GM11168 (cell line): ENCODE measurements around the gene CDC23.
"Not testable (repeated sequence)": the region's sequence is repeated elsewhere in the genome, so short reads cannot be mapped to it uniquely, and the experiment has no call there.

Source experiments
- in situ Hi-C: fragments of 300-500 bp; cut with MboI; formaldehyde crosslinking; loops from one replicate; pipeline ENCODE4 v1.12.0; 2022; ENCODE audit warnings: low sequenced_read_pairs; ENCODE audit not compliant: unreplicated experiment

The CDC23 gene

DNA sequence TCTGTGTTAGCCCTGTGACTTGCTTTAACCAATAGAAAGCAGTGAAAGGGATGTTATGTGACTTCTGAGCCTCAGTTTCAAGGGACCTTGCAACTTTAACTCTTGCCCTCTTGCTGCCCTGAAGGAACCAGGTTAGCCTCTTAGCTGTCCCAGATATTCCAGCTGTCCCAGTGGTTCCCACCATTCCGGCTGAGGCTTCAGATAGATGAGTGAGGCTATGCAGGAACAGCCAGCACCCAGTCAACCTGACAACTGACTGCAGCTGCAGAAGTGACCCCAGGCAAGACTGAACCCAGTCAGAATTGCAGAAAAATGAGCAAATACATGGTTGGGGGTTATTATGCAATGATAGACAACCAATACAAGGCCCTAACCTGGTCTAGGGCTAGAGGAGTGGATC, 10.4 kb upstream of the CDC23 start:
- in situ Hi-C loops: no loop called here

DNA sequence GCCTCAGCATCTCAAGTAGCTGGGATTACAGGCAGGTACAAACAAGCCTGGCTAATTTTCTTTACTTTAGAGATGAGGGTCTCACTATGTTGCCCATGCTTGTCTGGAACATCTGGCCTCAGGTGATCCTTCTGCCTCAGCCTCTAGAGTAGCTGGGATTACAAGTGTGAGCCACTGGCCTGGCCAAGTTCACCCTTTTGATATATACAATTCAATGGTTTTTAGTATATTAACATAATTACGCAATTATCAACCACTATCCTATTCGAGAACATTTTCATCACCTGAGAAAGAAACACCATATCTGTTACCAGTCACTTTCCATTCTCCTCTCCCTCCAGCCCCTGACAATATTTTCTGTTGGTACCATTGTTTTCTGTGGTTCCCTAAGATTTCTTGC, 3.7 kb upstream of the CDC23 start:
- in situ Hi-C loops: no loop called here

DNA sequence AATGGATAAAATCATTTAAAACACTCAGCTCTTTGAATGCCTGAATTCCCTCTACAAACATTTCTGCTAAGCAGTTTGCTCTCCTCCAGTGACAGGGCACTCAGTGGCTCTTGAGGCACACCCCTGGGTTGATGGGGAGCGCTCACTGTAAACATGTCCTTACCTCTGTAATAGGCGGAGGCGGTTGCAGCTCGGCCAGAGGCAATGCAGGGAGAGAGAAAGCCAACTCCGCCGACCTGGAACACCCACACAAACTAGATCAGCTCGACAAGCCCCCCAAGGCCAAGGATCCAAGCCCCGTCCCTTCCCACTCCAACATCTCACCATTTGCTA, 329 bp downstream of the CDC23 start:
- in situ Hi-C loops: no loop called here

GRCh38 chr5:138210985-138211384, 2.1 kb downstream of the CDC23 start:
- in situ Hi-C loops: no loop called here

DNA sequence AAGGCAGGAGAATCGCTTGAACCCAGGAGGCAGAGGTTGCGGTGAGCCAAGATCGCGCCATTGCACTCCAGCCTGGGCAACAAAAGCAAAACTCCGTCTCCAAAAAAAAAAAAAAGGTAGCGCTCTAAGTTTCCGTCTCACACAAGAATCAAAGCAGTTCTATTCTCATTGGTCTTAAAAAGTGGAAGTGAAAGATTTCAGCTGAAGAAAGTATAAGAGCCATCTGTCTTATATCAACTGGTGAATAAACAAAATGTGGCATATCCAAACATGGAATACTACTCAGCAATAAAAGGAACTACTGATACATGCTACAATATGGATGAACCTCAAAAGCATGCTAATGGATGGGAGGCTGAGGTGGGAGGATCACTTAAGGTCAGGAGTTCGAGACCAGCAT, 19.3 kb downstream of the CDC23 start:
- in situ Hi-C loops: not testable (repeated sequence)

GRCh38 chr5:138192826-138193225, 20.3 kb downstream of the CDC23 start:
- in situ Hi-C loops: no loop called here

DNA sequence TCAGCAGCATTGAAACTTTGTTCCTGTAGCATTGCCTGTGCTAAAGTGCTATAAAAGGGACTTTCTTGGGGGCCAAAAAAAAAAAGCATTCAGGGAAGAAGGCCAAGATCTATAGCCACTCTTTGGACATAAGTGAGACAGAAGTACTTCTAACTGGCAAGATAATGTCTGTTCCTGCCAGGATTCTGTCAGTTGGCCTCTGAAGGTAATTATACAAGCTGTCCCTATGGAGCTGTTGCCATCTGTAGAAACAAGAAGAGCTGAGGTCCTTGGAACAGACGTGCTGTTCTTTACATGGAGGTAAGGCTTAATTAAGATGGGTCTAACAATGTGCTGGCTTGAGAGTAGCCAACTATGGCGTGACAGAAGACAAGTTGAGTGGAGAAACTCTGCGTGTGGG, 24.5 kb downstream of the CDC23 start:
- in situ Hi-C loops: no loop called here

DNA sequence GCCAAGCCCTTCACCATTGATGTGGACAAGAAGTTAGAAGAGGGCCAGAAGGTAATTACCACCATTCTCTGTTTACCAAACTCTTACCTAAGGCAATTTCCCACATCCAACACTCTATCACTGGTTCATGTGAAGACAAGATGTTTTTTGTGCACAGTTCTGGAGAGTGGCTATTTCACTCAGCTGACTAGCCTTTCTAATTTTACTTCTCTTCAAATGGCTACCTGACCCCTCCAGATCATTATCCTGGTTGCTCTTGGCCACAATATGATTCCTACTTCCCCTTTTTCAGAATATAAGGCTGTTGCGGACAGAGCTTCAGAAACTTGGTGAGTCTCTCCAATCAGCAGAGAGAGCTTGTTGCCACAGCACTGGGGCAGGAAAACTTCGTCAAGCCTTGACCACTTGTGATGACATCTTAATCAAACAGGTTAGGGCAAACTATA, 27.1 kb downstream of the CDC23 start:
- in situ Hi-C loops: no loop called here

GRCh38 chr5:138182808-138183207, 30.3 kb downstream of the CDC23 start:
- in situ Hi-C loops: no loop called here

GRCh38 chr5:138180841-138181240, 32.3 kb downstream of the CDC23 start:
- in situ Hi-C loops: no loop called here

- in situ Hi-C loops: no loop called here
Measured at GRCh38 chr5:138180183-138180782, 32.8 kb downstream of the CDC23 start.

DNA sequence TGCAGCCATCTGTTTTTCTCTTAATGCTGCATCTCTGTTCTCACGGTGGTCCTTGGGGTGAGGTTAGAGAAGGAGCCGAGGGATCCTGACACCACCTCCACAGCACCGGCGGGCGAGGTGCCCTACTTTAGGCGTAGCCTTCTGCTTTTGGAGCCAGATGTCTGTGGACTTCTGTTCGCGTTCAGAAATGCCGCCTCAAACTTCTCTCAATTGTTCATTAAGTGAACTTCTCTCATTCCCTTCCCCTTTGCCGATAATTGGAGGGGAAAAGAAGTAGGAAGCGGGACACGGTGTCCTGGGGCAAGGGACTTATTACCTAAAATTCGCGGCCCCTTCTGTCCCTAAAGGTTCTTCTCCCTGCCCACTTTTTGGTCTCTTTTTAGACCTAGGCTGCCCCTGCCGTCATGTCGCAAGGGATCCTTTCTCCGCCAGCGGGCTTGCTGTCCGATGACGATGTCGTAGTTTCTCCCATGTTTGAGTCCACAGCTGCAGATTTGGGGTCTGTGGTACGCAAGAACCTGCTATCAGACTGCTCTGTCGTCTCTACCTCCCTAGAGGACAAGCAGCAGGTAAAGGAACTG, 33.8 kb downstream of the CDC23 start:
- in situ Hi-C loops: no loop called here

GRCh38 chr5:138178516-138179276, 34.4 kb downstream of the CDC23 start, which contains the start of the genes BRD8 and KIF20A:
Gene BRD8, minus strand, starts transcription at chr5:138178630. Its CDS starts 16 bp downstream, at chr5:138178614.
Gene KIF20A, plus strand, starts transcription at chr5:138179112. Its CDS starts 569 bp downstream, at chr5:138179681.
- in situ Hi-C loops: no loop called here

DNA sequence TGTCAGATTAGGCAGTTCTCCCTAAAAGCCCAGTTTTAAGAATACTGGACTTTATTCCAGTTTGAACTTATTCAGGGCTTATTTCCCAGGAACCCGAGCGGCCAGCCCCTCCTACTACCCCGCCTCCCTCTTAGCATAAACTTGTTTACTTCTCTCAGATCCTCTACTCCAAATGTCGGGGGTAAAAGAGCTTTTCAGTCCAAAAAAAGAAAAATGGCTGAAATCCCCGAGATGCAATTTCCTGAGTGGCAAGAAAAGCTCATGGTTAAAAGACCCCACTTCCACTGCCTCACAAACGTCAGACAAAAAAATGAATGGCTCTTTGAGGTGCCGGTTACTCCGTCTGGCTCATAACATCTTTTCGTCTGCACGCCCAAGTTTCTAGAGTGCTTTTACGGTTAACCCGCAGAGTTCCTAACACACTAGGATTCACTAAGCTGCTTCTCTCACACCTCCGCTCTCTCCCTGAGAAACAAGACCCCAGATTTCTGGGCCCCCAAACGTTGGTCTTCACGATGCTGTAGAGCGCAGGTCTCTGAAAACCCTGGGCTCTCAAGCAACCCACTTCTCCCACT, 35.1 kb downstream of the CDC23 start:
- in situ Hi-C loops: no loop called here

- in situ Hi-C loops: no loop called here
Measured at GRCh38 chr5:138170299-138170698, 42.8 kb downstream of the CDC23 start.

- in situ Hi-C loops: no loop called here
Measured at GRCh38 chr5:138169124-138169523, 44.0 kb downstream of the CDC23 start.

DNA sequence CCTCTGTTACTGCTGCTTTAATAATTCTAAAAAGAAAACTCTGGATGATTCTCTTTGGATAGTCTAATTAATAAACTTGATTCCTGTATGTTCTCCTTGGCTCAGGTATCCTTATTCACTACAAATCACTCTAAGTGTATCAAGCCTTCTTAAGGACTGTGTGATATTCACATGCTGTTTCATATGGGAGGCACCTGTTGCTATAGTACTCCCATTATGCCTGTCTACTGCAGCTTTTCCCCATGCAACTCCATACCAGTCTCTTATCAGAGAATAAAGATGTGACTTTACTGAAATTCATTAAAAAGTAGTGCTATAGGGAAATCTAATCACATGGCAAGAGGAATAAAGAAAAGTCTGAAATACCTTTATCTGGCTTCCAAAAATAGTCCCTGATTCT, 49.4 kb downstream of the CDC23 start:
- in situ Hi-C loops: no loop called here

GRCh38 chr5:138160706-138161105, 52.4 kb downstream of the CDC23 start:
- in situ Hi-C loops: no loop called here

DNA sequence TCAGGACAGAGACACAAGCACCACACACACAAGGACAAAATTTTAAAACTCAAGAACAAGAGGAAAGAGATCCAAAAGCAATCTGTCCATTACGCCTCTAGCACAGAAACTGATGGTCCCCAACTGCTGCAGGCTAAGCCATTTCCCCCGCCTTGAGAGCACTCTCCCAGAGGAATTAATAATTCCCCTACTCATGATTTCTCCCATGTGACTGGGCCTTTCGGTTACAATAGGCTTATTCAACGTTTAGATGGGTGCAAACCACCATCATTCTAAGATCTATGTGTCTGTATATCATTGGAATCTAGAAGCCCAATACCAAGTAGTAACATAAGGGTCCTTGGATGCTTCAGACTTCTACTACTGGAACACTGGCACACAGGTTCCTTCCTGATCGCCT, 53.5 kb downstream of the CDC23 start:
- in situ Hi-C loops: no loop called here

- in situ Hi-C loops: no loop called here
Measured at GRCh38 chr5:138157626-138158025, 55.5 kb downstream of the CDC23 start.

DNA sequence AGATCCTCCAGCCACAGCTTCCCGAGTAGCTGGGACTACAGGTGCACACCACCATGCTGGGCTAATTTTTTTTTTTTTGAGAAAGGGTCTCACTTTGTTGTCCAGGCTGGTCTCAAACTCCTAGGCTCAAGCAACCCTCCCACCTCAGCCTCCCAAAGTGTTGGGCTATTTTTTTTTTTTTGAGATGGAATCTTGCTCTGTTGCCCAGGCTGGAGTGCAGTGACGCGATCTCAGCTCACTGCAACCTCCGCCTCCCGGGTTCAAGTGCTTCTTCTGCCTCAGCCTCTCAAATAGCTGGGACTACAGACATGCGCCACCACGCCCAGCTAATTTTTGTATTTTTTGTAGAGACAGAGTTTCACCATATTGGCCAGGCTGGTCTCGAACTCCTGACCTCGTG, 57.1 kb downstream of the CDC23 start:
- in situ Hi-C loops: not testable (repeated sequence)
